GM12873 (cell line): ENCODE data around the gene NSD2.

ENCODE experiments used
- CTCF ChIP-seq: IDR thresholded peaks from 2 replicates; pipeline ENCODE4 v1.5.1; 2012; ENCODE audit warnings: low read depth, mild to moderate bottlenecking, moderate library complexity, low read length, control low read depth; ENCODE audit not compliant: insufficient read depth; ENCODE audit errors: missing control alignments

NSD2 gene

GRCh38 chr4:1985780-1986577, 114.8 kb downstream of the NSD2 start:
- no peak for TF ChIP-seq CTCF

GRCh38 chr4:1986578-1987210, 115.5 kb downstream of the NSD2 start:
- no peak for TF ChIP-seq CTCF

- TF ChIP-seq CTCF = no peak
Observed at GRCh38 chr4:1987296-1987695, 116.1 kb downstream of the NSD2 start.

GRCh38 chr4:1987721-1988326, 116.6 kb downstream of the NSD2 start:
- no peak for TF ChIP-seq CTCF

GRCh38 chr4:1988327-1988724, 117.1 kb downstream of the NSD2 start:
- TF ChIP-seq CTCF = no peak

GRCh38 chr4:1989533-1990347, 118.5 kb downstream of the NSD2 start:
- no peak for TF ChIP-seq CTCF

GRCh38 chr4:1990348-1990645, 119.1 kb downstream of the NSD2 start:
- TF ChIP-seq CTCF = no peak
